Prostate gland (tissue), 2 donors: ENCODE measurements around the gene TFF2. TPM values are rescaled to one million over a fixed set of nuclear protein-coding genes. Genes with fewer than 3 reads are reported as not detected.

Source experiments
- DNase-seq: peaks from one replicate; pipeline ENCODE4 v3.0.0-alpha.2; 2019; ENCODE audit warnings: low spot score
- H3K27ac ChIP-seq, 2 donors: fragments of 200-600 bp; sonication (generic); 2 replicates each; pipeline ENCODE4 v1.5.1; 2017 to 2019
- H3K27me3 ChIP-seq: fragments of 200-600 bp; sonication (generic); replicated peaks from 2 replicates; pipeline ENCODE4 v1.5.1; 2019; ENCODE audit not compliant: insufficient read depth
- H3K36me3 ChIP-seq, 2 donors: fragments of 200-600 bp; sonication (generic); 1 replicate in 1 of 2; 2 replicates in 1 of 2; pipeline versions ENCODE4 v1.5.1 to v1.8.1; 2017 to 2019
- H3K4me1 ChIP-seq: fragments of 200-600 bp; sonication (generic); replicated peaks from 2 replicates; pipeline ENCODE4 v1.5.1; 2019
- H3K4me3 ChIP-seq, 2 donors: fragments of 200-600 bp; sonication (generic); 2 replicates each; pipeline ENCODE4 v1.5.1; 2017 to 2019
- H3K9me3 ChIP-seq: fragments of 200-600 bp; sonication (generic); 2 replicates; pipeline ENCODE4 v1.5.1; 2017
- CTCF ChIP-seq, 4 experiments: fragments of 200-600 bp in 2 of 4; fragments of 450-650 bp in 2 of 4; sonication (generic) in 2 of 4; IDR thresholded peaks; 1 replicate in 3 of 4; 2 replicates in 1 of 4; pipeline ENCODE4 v1.5.1; 2016 to 2019; ENCODE audit warnings: antibody characterized with exemption in 4 of 4, mild to moderate bottlenecking in 2 of 4, moderate library complexity in 2 of 4
- POLR2A ChIP-seq: fragments of 450-650 bp; IDR thresholded peaks from one replicate; pipeline ENCODE4 v1.6.1; 2016; ENCODE audit warnings: antibody characterized with exemption, mild to moderate bottlenecking
- POLR2AphosphoS5 ChIP-seq: sonication (generic); formaldehyde crosslinking; IDR thresholded peaks from one replicate; pipeline ENCODE4 v1.6.1; 2017; ENCODE audit warnings: antibody characterized with exemption
- WGBS: methylation state at CpG from one replicate; pipeline ENCODE4 v1.1.5; 2018; 5-methylcytosine and 5-hydroxymethylcytosine counted together
- intact Hi-C: fragments of 100-400 bp; cut with DNase I; formaldehyde crosslinking; loops from one replicate; pipeline ENCODE4 v1.14.2; 2022
- total RNA-seq, 2 donors: library from RNA; depleted of rRNA; stranded (reverse); fragments of >200 nt; gene quantifications; one replicate each; pipeline ENCODE4 v1.1.0, GENCODE V29; 2016

Gene TFF2
- total RNA-seq, 2 donors from 2014 or later = not detected

- TF ChIP-seq CTCF (IDR thresholded peaks at IDR 0.05) (no peak), POLR2AphosphoS5 (no peak)
- Histone ChIP-seq H3K27me3 (no peaks in the 10 kb centered on the region), H3K4me3 (no peak overlapping the region), H3K36me3 (no peaks in the 10 kb centered on the region), H3K9me3 (no peaks in the 10 kb centered on the region), H3K4me1 (peaks cover 7% of the 10 kb centered on the region), H3K27ac (no peak overlapping the region)
- no peak for DNase-seq
- intact Hi-C loops = no loop called here
- 76% methylated on average over 13 of the region's 17 CpGs for WGBS
These were observed 30.8 kb downstream of the TFF2 start for GRCh38 chr21:42319851-42320572.

- Histone ChIP-seq H3K36me3 (no peaks in the 10 kb centered on the region), H3K4me3 (no peak overlapping the region), H3K9me3 (no peaks in the 10 kb centered on the region), H3K27me3 (no peaks in the 10 kb centered on the region), H3K27ac (no peak overlapping the region), H3K4me1 (peaks cover 11% of the 10 kb centered on the region)
- WGBS = 74% methylated on average over 10 of the region's 10 CpGs
- no peak for DNase-seq
- intact Hi-C loops = no loop called here
- no peak for TF ChIP-seq POLR2AphosphoS5
- no peak for TF ChIP-seq POLR2A
- no peak for TF ChIP-seq CTCF (IDR thresholded peaks at IDR 0.05)
These were observed 31.4 kb downstream of the TFF2 start for GRCh38 chr21:42319376-42319775.

GRCh38 chr21:42317826-42318746 lies 32.7 kb downstream of the TFF2 start:
- H3K4me3 ChIP-seq = no peak overlapping the region
- intact Hi-C loops = no loop called here
- peaks cover 11% of the 10 kb centered on the region for H3K4me1 ChIP-seq
- H3K36me3 ChIP-seq = no peaks in the 10 kb centered on the region
- no peak overlapping the region for H3K27ac ChIP-seq
- no peak for DNase-seq
- TF ChIP-seq POLR2AphosphoS5 (no peak), POLR2A (no peak), CTCF (IDR thresholded peaks at IDR 0.05) (no peak)
- 91% methylated on average over 20 of the region's 20 CpGs for WGBS
- H3K27me3 ChIP-seq = no peaks in the 10 kb centered on the region
- no peaks in the 10 kb centered on the region for H3K9me3 ChIP-seq

- Histone ChIP-seq H3K9me3 (no peaks in the 10 kb centered on the region), H3K36me3 (no peaks in the 10 kb centered on the region), H3K4me3 (no peak overlapping the region), H3K27ac (no peak overlapping the region), H3K4me1 (peaks cover 11% of the 10 kb centered on the region), H3K27me3 (no peaks in the 10 kb centered on the region)
- TF ChIP-seq POLR2A (no peak), CTCF (IDR thresholded peaks at IDR 0.05) (no peak), POLR2AphosphoS5 (no peak)
- no peak for DNase-seq
- 79% methylated on average over 5 of the region's 8 CpGs for WGBS
- intact Hi-C loops = no loop called here
These were observed 33.5 kb downstream of the TFF2 start for GRCh38 chr21:42317341-42317741.
